GM23338 (cell line): ENCODE results near the gene GJD2. TPM values are rescaled to one million over a fixed set of nuclear protein-coding genes. Genes with fewer than 3 reads are reported as not detected.

Source experiments
- ATAC-seq: fragments of 200-7000 bp; cut with Tn5 transposase; 3 replicates; pipeline ENCODE4 v1.9.1; 2020
- DNase-seq: peaks from one replicate; pipeline ENCODE4 v3.0.0-alpha.2; 2015; ENCODE audit warnings: low spot score
- H2AFZ ChIP-seq: fragments of 200-600 bp; sonication (generic); 2 replicates; pipeline ENCODE4 v1.8.0; 2016; ENCODE audit warnings: antibody characterized with exemption, mild to moderate bottlenecking, moderate library complexity
- H3F3A ChIP-seq: fragments of 200-600 bp; sonication (generic); replicated peaks from 2 replicates; pipeline ENCODE4 v1.8.0; 2017; ENCODE audit warnings: antibody characterized with exemption, mixed run types, low read depth
- H3K27ac ChIP-seq: fragments of 200-600 bp; sonication (generic); 2 replicates; pipeline ENCODE4 v1.6.1; 2016; ENCODE audit warnings: low read depth
- H3K27me3 ChIP-seq: fragments of 200-600 bp; sonication (generic); 2 replicates; pipeline ENCODE4 v1.8.0; 2016; ENCODE audit warnings: mild to moderate bottlenecking, mixed run types, moderate library complexity; ENCODE audit not compliant: insufficient read depth
- H3K36me3 ChIP-seq: fragments of 200-600 bp; sonication (generic); 2 replicates; pipeline ENCODE4 v1.8.0; 2016; ENCODE audit warnings: mild to moderate bottlenecking; ENCODE audit not compliant: insufficient read depth
- H3K4me1 ChIP-seq: fragments of 200-600 bp; sonication (generic); 2 replicates; pipeline ENCODE4 v1.8.0; 2016; ENCODE audit warnings: mild to moderate bottlenecking, moderate library complexity; ENCODE audit not compliant: insufficient read depth
- H3K4me2 ChIP-seq: fragments of 200-600 bp; sonication (generic); 2 replicates; pipeline ENCODE4 v1.7.1; 2017; ENCODE audit warnings: mixed run types
- H3K4me3 ChIP-seq: fragments of 200-600 bp; sonication (generic); 2 replicates; pipeline ENCODE4 v1.6.1; 2016; ENCODE audit warnings: mixed run types
- H3K79me2 ChIP-seq: fragments of 200-600 bp; sonication (generic); replicated peaks from 2 replicates; pipeline ENCODE4 v1.8.0; 2017; ENCODE audit warnings: mild to moderate bottlenecking; ENCODE audit not compliant: insufficient read depth
- H3K9me2 ChIP-seq: fragments of 200-600 bp; sonication (generic); 2 replicates; pipeline ENCODE4 v1.8.0; 2017; ENCODE audit not compliant: insufficient read depth
- H4K20me1 ChIP-seq: fragments of 200-600 bp; sonication (generic); replicated peaks from 2 replicates; pipeline ENCODE4 v1.8.0; 2017; ENCODE audit warnings: mild to moderate bottlenecking; ENCODE audit not compliant: insufficient read depth
- H3K27ac Mint-ChIP-seq: 2 replicates; pipeline ENCODE4 v1.8.0; 2020; ENCODE audit warnings: inconsistent platforms, mild to moderate bottlenecking, moderate library complexity, mixed read lengths
- H3K27me3 Mint-ChIP-seq: 3 replicates; pipeline ENCODE4 v1.8.0; 2022; ENCODE audit warnings: low read depth, mild to moderate bottlenecking, moderate library complexity, mixed read lengths, inconsistent platforms; ENCODE audit not compliant: insufficient read depth, poor library complexity
- H3K36me3 Mint-ChIP-seq: 3 replicates; pipeline ENCODE4 v1.8.0; 2021; ENCODE audit warnings: low read depth, mild to moderate bottlenecking, inconsistent platforms, moderate library complexity, mixed read lengths
- H3K4me1 Mint-ChIP-seq: 3 replicates; pipeline ENCODE4 v1.8.0; 2020; ENCODE audit warnings: mild to moderate bottlenecking, inconsistent platforms, mixed read lengths
- H3K4me3 Mint-ChIP-seq: 3 replicates; pipeline ENCODE4 v1.8.0; 2021; ENCODE audit warnings: moderate library complexity, mild to moderate bottlenecking, inconsistent platforms, mixed read lengths
- H3K9me3 Mint-ChIP-seq: 3 replicates; pipeline ENCODE4 v1.8.0; 2020; ENCODE audit warnings: moderate library complexity, mild to moderate bottlenecking, inconsistent platforms, mixed read lengths
- ETS1 ChIP-seq: IDR thresholded peaks from 2 replicates; pipeline ENCODE4 v1.6.1; 2016; ENCODE audit warnings: antibody characterized with exemption
- EZH2 ChIP-seq: fragments of 200-600 bp; sonication (generic); IDR thresholded peaks from one replicate; pipeline ENCODE4 v1.8.0; 2017; ENCODE audit warnings: antibody characterized with exemption, mild to moderate bottlenecking, low read depth; ENCODE audit not compliant: unreplicated experiment
- EZH2phosphoT487 ChIP-seq: fragments of 200-600 bp; sonication (generic); IDR thresholded peaks from one replicate; pipeline ENCODE4 v1.8.1; 2018; ENCODE audit warnings: antibody characterized with exemption; ENCODE audit not compliant: unreplicated experiment
- JUNB ChIP-seq: IDR thresholded peaks from one replicate; pipeline ENCODE4 v1.6.1; 2016; ENCODE audit warnings: antibody characterized with exemption; ENCODE audit not compliant: unreplicated experiment
- POLR2AphosphoS5 ChIP-seq: IDR thresholded peaks from 2 replicates; pipeline ENCODE4 v1.6.1; 2016; ENCODE audit warnings: antibody characterized with exemption, low read depth
- STAT1 ChIP-seq: IDR thresholded peaks from one replicate; pipeline ENCODE4 v1.6.1; 2016; ENCODE audit warnings: antibody characterized with exemption; ENCODE audit not compliant: unreplicated experiment
- ZNF114 ChIP-seq: fragments of 250-450 bp; sonication (Bioruptor Pico); IDR thresholded peaks from 2 replicates; pipeline ENCODE4 v1.5.0; 2020; ENCODE audit warnings: mild to moderate bottlenecking, moderate library complexity
- ZNF331 ChIP-seq: fragments of 250-450 bp; sonication (Bioruptor Pico); IDR thresholded peaks from 2 replicates; pipeline ENCODE4 v1.5.0; 2020; ENCODE audit warnings: low read depth, mild to moderate bottlenecking, moderate library complexity
- polyA plus RNA-seq: library from polyadenylated mRNA; unstranded; fragments of >200 nt; fragmentation: Nextera tagmentation; extraction: Ambion mirVana; gene quantifications from 2 replicates; pipeline ENCODE4 v1.2.1, GENCODE V29; 2016
- total RNA-seq: library from RNA; depleted of rRNA; stranded (reverse); fragments of >200 nt; shearing (Covaris generic); gene quantifications from 2 replicates; pipeline ENCODE4 v1.2.3, GENCODE V29; 2014
- TF ChIP-seq, protein P1 (sequence below), 2 experiments: fragments of 200-600 bp in 1 of 2; sonication (generic) in 1 of 2; conservative IDR thresholded peaks; 2 replicates each; pipeline versions ENCODE4 v1.5.1 to v1.6.1; 2016 to 2017; ENCODE audit warnings: antibody characterized with exemption in 2 of 2, low read depth in 2 of 2, mild to moderate bottlenecking in 2 of 2, moderate library complexity in 1 of 2

GJD2 gene
- total and polyA plus RNA-seq, 2 experiments from 2014 or later = 0.29 to 0.63 TPM

DNA sequence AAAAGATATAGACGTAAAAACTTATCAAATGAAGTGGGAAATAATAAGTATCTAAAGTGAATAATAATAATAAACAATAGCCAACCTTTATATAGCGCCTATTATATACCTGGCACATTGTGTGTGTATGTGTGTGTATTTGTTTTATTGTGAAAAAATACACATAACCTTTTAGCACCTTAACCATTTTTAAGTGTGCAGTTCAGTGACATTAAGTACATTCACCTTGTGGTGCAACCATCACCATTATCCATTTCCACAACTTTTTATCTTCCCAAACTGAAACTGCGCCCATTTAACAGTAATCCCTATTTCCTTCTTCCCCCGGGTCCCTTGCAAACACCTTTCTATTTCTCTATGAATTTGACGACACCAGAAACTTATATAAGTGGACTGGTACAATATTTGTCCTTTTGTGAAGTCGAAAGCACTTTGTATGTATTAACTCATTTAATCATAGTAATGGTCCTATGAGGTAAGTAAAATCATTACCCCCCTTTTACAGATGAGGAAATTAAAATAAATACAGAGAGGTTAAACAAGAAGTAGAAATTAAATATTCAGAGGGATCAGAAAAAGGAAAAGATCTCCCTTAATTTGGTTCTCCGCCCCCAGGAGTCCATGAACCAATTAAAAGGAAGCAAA is 33.5 kb downstream of the GJD2 start:
- no peak for DNase-seq
- H3K4me3 Mint-ChIP-seq = peak overlapping the region; percentile 63
- peaks cover 2% of the 10 kb centered on the region for H3K27me3 Mint-ChIP-seq
- peak overlapping the region; percentile 47 for H3K4me3 ChIP-seq
- H3K9me2 ChIP-seq = no peaks in the 10 kb centered on the region
- H3K4me1 ChIP-seq = peaks cover 32% of the 10 kb centered on the region
- no peak overlapping the region for H3K27ac ChIP-seq
- TF ChIP-seq POLR2AphosphoS5 (no peak), EZH2phosphoT487 (no peak), ZNF331 (CRISPR knock-in tag) (no peak), EZH2 (no peak), ETS1 (no peak), ZNF114 (CRISPR knock-in tag) (no peak), JUNB (no peak)
- TF ChIP-seq, protein P1, sequence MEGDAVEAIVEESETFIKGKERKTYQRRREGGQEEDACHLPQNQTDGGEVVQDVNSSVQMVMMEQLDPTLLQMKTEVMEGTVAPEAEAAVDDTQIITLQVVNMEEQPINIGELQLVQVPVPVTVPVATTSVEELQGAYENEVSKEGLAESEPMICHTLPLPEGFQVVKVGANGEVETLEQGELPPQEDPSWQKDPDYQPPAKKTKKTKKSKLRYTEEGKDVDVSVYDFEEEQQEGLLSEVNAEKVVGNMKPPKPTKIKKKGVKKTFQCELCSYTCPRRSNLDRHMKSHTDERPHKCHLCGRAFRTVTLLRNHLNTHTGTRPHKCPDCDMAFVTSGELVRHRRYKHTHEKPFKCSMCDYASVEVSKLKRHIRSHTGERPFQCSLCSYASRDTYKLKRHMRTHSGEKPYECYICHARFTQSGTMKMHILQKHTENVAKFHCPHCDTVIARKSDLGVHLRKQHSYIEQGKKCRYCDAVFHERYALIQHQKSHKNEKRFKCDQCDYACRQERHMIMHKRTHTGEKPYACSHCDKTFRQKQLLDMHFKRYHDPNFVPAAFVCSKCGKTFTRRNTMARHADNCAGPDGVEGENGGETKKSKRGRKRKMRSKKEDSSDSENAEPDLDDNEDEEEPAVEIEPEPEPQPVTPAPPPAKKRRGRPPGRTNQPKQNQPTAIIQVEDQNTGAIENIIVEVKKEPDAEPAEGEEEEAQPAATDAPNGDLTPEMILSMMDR (conservative IDR thresholded peaks at IDR 0.05; ENCODE audit: low read depth in 2 of 2) = no peak
- H2AFZ ChIP-seq = peak overlapping the region; percentile 93
- no peaks in the 10 kb centered on the region for H3K36me3 Mint-ChIP-seq
- no peak overlapping the region for H3K27ac Mint-ChIP-seq
- no peaks in the 10 kb centered on the region for H3F3A ChIP-seq
- peak overlapping the region; percentile 67 for H3K4me2 ChIP-seq
- H3K79me2 ChIP-seq = no peaks in the 10 kb centered on the region
- peaks cover 21% of the 10 kb centered on the region for H3K4me1 Mint-ChIP-seq
- no peak for ATAC-seq
- H4K20me1 ChIP-seq = no peaks in the 10 kb centered on the region
- H3K27me3 ChIP-seq = no peaks in the 10 kb centered on the region
- H3K36me3 ChIP-seq = no peaks in the 10 kb centered on the region
- no peaks in the 10 kb centered on the region for H3K9me3 Mint-ChIP-seq

DNA sequence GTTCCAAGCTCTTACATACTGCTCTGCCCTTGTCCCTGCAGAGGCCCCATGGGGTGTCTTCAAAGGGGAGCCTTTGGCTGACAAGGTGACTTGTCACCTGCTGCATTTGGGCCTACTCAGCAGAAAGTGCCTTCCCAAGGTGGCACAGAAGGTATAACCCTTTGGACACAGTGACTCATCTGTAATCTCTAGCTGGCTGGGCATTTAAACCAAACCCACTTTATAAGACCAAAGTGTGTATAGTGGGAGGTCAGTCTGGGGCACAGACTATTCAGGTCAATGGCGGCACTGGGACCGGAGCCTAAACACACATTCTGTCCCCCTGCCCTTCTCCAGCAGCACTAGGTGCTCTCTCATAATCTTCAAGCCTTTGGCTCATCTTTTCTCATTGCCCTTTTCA is 35.1 kb downstream of the GJD2 start:
- no peak overlapping the region; the same call in 1 of the 2 replicates for H2AFZ ChIP-seq
- H3K4me2 ChIP-seq = no peak overlapping the region
- no peak for TF ChIP-seq STAT1
- no peaks in the 10 kb centered on the region for H4K20me1 ChIP-seq
- H3K79me2 ChIP-seq = no peaks in the 10 kb centered on the region
- Mint-ChIP-seq H3K9me3 (no peaks in the 10 kb centered on the region), H3K4me3 (no peak overlapping the region), H3K27me3 (peaks cover 2% of the 10 kb centered on the region), H3K36me3 (no peaks in the 10 kb centered on the region), H3K4me1 (peaks cover 10% of the 10 kb centered on the region), H3K27ac (no peak overlapping the region)
- peaks cover 18% of the 10 kb centered on the region for H3K4me1 ChIP-seq
- DNase-seq = no peak
- H3K27ac ChIP-seq = no peak overlapping the region
- H3K27me3 ChIP-seq = no peaks in the 10 kb centered on the region
- no peaks in the 10 kb centered on the region for H3K9me2 ChIP-seq
- H3K4me3 ChIP-seq = no peak overlapping the region
- no peak for ATAC-seq
- H3K36me3 ChIP-seq = no peaks in the 10 kb centered on the region
- no peaks in the 10 kb centered on the region for H3F3A ChIP-seq
